ACC112 (cell line): ENCODE measurements around the gene PRR3.

Experiments used
- H2AFZ ChIP-seq: fragments of 200-600 bp; sonication (generic); one replicate; pipeline ENCODE4 v1.6.0; 2017; ENCODE audit warnings: antibody characterized with exemption, low read length; ENCODE audit not compliant: unreplicated experiment
- H3K27ac ChIP-seq: fragments of 200-600 bp; sonication (generic); 2 replicates; pipeline ENCODE4 v1.5.1; 2014; ENCODE audit warnings: low read depth, mild to moderate bottlenecking, antibody characterized with exemption, low read length, moderate library complexity
- H3K27me3 ChIP-seq: fragments of 200-600 bp; sonication (generic); 2 replicates; pipeline ENCODE4 v1.6.1; 2014; ENCODE audit warnings: mild to moderate bottlenecking, antibody characterized with exemption, low read length, moderate library complexity, mixed read lengths; ENCODE audit not compliant: insufficient read depth
- H3K36me3 ChIP-seq: fragments of 200-600 bp; sonication (generic); 2 replicates; pipeline ENCODE4 v1.6.1; 2016; ENCODE audit warnings: mild to moderate bottlenecking, antibody characterized with exemption, low read length, moderate library complexity, mixed read lengths; ENCODE audit not compliant: insufficient read depth
- H3K4me1 ChIP-seq: fragments of 200-600 bp; sonication (generic); one replicate; pipeline ENCODE4 v1.6.1; 2016; ENCODE audit warnings: low read length, mixed read lengths; ENCODE audit not compliant: insufficient read depth, unreplicated experiment, control insufficient read depth
- H3K4me3 ChIP-seq: fragments of 200-600 bp; sonication (generic); 2 replicates; pipeline ENCODE4 v1.5.1; 2014; ENCODE audit warnings: mild to moderate bottlenecking, low read depth, low read length
- H3K79me2 ChIP-seq: fragments of 200-600 bp; sonication (generic); one replicate; pipeline ENCODE4 v1.6.0; 2016; ENCODE audit warnings: low read length; ENCODE audit not compliant: control insufficient read depth, unreplicated experiment, insufficient read depth

PRR3 gene

DNA sequence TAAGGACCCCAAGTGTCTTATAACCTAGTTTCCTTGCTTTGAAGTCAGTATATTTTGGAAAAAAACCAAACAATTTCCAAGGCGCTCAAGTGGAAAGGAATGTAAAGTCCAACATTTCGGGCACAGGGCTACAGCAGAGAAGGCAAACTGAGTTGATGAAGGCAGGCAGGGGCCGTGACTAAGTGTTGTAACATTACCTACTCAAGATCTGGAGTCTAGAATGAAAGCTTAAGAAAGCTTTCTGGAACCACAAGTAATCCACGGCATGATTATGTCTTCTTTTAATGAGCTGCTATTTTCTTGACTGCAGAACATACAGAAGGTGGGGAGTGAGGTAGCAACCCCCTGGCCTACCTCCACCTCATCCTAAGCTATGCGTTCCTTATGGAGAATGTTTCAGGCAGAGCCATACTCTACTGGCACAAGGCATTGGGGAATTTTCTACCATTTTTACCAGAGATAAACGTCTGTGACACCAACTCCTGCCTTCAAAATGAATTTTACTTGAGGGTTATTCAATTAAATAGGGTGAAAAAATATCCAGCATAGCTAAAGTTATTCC, 55.7 kb downstream of the PRR3 start:
- Histone ChIP-seq H3K27ac (peak overlapping the region; percentile 55), H3K79me2 (peaks cover 57% of the 10 kb centered on the region), H3K4me3 (no peak overlapping the region), H3K4me1 (peaks cover 32% of the 10 kb centered on the region), H3K36me3 (peaks cover 33% of the 10 kb centered on the region), H3K27me3 (no peaks in the 10 kb centered on the region), H2AFZ (no peak overlapping the region)
